B cell (primary cell): ENCODE measurements around the gene DDHD1. TPM values are rescaled to one million over a fixed set of nuclear protein-coding genes. Genes with fewer than 3 reads are reported as not detected.

Source experiments
- ATAC-seq: fragments of 200-7000 bp; cut with Tn5 transposase; one replicate; pipeline ENCODE4 v1.10.0; 2021; ENCODE audit warnings: low read depth, mild to moderate bottlenecking, moderate number of reproducible peaks, moderate library complexity
- CTCF ChIA-PET: fragments of 350-600 bp; sonication (Branson Sonifier 250); formaldehyde crosslinking; loops from one replicate; lab custom pipeline; 2021; ENCODE audit warnings: antibody characterized with exemption, inconsistent platforms; lab: Charles Lee
- POLR2A ChIA-PET: fragments of 350-600 bp; sonication (Branson Sonifier 250); formaldehyde crosslinking; loops from one replicate; lab custom pipeline; 2021; ENCODE audit warnings: antibody characterized with exemption; lab: Charles Lee
- DNase-seq: peaks from one replicate; pipeline ENCODE4 v3.0.0; 2013
- H2AFZ ChIP-seq: 2 replicates; pipeline ENCODE4 v1.6.1; 2012; ENCODE audit warnings: mild to moderate bottlenecking, low read depth, low read length; ENCODE audit not compliant: insufficient read depth, poor library complexity, severe bottlenecking
- H3K27ac ChIP-seq, 2 donors: 1 replicate in 1 of 2; 2 replicates in 1 of 2; pipeline ENCODE4 v1.5.1; 2012 to 2013; ENCODE audit warnings: low read length in 2 of 2, mild to moderate bottlenecking in 2 of 2, moderate library complexity in 1 of 2
- H3K27me3 ChIP-seq, 4 experiments: fragments of 200-600 bp in 1 of 4; sonication (generic) in 1 of 4; replicated peaks in 1 of 4; 1 replicate in 2 of 4; 2 replicates in 2 of 4; pipeline versions ENCODE4 v1.6.1 to v1.7.0; 2013 to 2016; ENCODE audit warnings: low read length in 3 of 4, mild to moderate bottlenecking in 2 of 4, mixed read lengths in 1 of 4, moderate library complexity in 1 of 4; ENCODE audit not compliant: insufficient read depth in 4 of 4, control insufficient read depth in 3 of 4; ENCODE audit errors: control extremely low read depth in 1 of 4
- H3K36me3 ChIP-seq, 2 experiments: replicated peaks in 1 of 2; 1 replicate in 1 of 2; 2 replicates in 1 of 2; pipeline versions ENCODE4 v1.6.1 to v1.7.1; 2013; ENCODE audit warnings: low read length in 1 of 2; ENCODE audit not compliant: insufficient read depth in 2 of 2, control insufficient read depth in 1 of 2; ENCODE audit errors: control extremely low read depth in 1 of 2, extremely low read depth in 1 of 2
- H3K4me1 ChIP-seq, 2 donors: fragments of 200-600 bp in 1 of 2; sonication (generic) in 1 of 2; 1 replicate in 1 of 2; 2 replicates in 1 of 2; pipeline versions ENCODE4 v1.5.1 to v1.6.1; 2013 to 2017; ENCODE audit warnings: low read length in 2 of 2; ENCODE audit not compliant: control insufficient read depth in 2 of 2, insufficient read depth in 2 of 2
- H3K4me2 ChIP-seq: replicated peaks from 2 replicates; pipeline ENCODE3; 2012; ENCODE audit warnings: mild to moderate bottlenecking, low read depth, low read length; ENCODE audit not compliant: poor library complexity, severe bottlenecking
- H3K4me3 ChIP-seq, 5 experiments: fragments of 200-600 bp in 1 of 5; sonication (generic) in 1 of 5; 1 replicate in 3 of 5; 2 replicates in 2 of 5; pipeline versions ENCODE4 v1.5.1 to v1.7.0; 2011 to 2016; ENCODE audit warnings: low read length in 4 of 5, mild to moderate bottlenecking in 4 of 5, low read depth in 2 of 5, control low read depth in 1 of 5, moderate library complexity in 1 of 5; ENCODE audit not compliant: insufficient read depth in 1 of 5; ENCODE audit errors: control extremely low read depth in 1 of 5, extremely low read depth in 1 of 5
- H3K79me2 ChIP-seq: fragments of 200-600 bp; sonication (generic); one replicate; pipeline ENCODE4 v1.6.0; 2016; ENCODE audit warnings: low read length; ENCODE audit not compliant: control insufficient read depth, insufficient read depth
- H3K9ac ChIP-seq: fragments of 200-600 bp; sonication (generic); 2 replicates; pipeline ENCODE4 v1.6.1; 2017; ENCODE audit warnings: mild to moderate bottlenecking, low read length, moderate library complexity
- H3K9me3 ChIP-seq, 3 donors: one replicate each; pipeline versions ENCODE4 v1.6.1 to v1.7.1; 2013; ENCODE audit warnings: low read length in 2 of 3; ENCODE audit not compliant: control insufficient read depth in 2 of 3, insufficient read depth in 1 of 3; ENCODE audit errors: control extremely low read depth in 1 of 3
- H4K20me1 ChIP-seq: 2 replicates; pipeline ENCODE4 v1.6.0; 2012; ENCODE audit warnings: mild to moderate bottlenecking, low read length; ENCODE audit not compliant: insufficient read depth, control insufficient read depth, poor library complexity, severe bottlenecking
- H3K27ac Mint-ChIP-seq: one replicate; pipeline ENCODE4 v1.8.0; 2021; ENCODE audit warnings: mixed read lengths
- H3K27me3 Mint-ChIP-seq: one replicate; pipeline ENCODE4 v1.8.0; 2021; ENCODE audit warnings: mixed read lengths
- H3K4me1 Mint-ChIP-seq: one replicate; pipeline ENCODE4 v1.8.0; 2021; ENCODE audit warnings: mixed read lengths
- H3K4me3 Mint-ChIP-seq: one replicate; pipeline ENCODE4 v1.8.0; 2021; ENCODE audit warnings: mixed read lengths
- H3K9me3 Mint-ChIP-seq: one replicate; pipeline ENCODE4 v1.8.0; 2022; ENCODE audit warnings: mixed read lengths; ENCODE audit not compliant: insufficient read depth
- CTCF ChIP-seq: fragments of 200-600 bp; IDR thresholded peaks from one replicate; pipeline ENCODE4 v1.8.0; 2022; ENCODE audit warnings: antibody characterized with exemption, mild to moderate bottlenecking
- EZH2 ChIP-seq: IDR thresholded peaks from 2 replicates; pipeline ENCODE4 v1.6.1; 2012; ENCODE audit warnings: borderline replicate concordance, low read depth, mild to moderate bottlenecking, moderate library complexity, low read length; ENCODE audit not compliant: insufficient read depth, poor library complexity, severe bottlenecking
- WGBS: methylation state at CpG from one replicate; pipeline ENCODE4 v1.1.5; 2013; ENCODE audit warnings: missing lambda C conversion rate; ENCODE audit not compliant: insufficient coverage; 5-methylcytosine and 5-hydroxymethylcytosine counted together
- intact Hi-C: fragments of 100-400 bp; cut with micrococcal nuclease; formaldehyde crosslinking; loops from one replicate; pipeline ENCODE4 v1.10.0; 2022
- polyA plus RNA-seq: library from polyadenylated mRNA; depleted of rRNA; stranded (reverse); fragments of >200 nt; gene quantifications from 2 replicates; pipeline ENCODE4 v1.2.3, GENCODE V29; 2012
- total RNA-seq, 2 donors: library from RNA; stranded (reverse); fragments of 120-200 nt in 1 of 2; gene quantifications; 1 replicate in 1 of 2; 2 replicates in 1 of 2; pipeline versions ENCODE4 v1.2.3 to v1.2.4, GENCODE V29; 2013 to 2022

The DDHD1 gene
- total and polyA plus RNA-seq, 2 donors (not counting 1 experiment from before 2014, with no cell fraction given) = 7.1 to 75.4 TPM

GRCh38 chr14:53060046-53060445 lies 93.1 kb downstream of the DDHD1 start:
- Histone ChIP-seq H3K4me1 (no peaks in the 10 kb centered on the region), H3K79me2 (no peaks in the 10 kb centered on the region), H3K36me3 (peaks cover 2 to 24% of the 10 kb centered on the region in 2 experiments), H3K4me3 (no peak overlapping the region), H4K20me1 (no peaks in the 10 kb centered on the region), H3K27ac (no peak overlapping the region), H2AFZ (no peak overlapping the region), H3K9ac (no peak overlapping the region), H3K27me3 (no peaks in the 10 kb centered on the region), H3K4me2 (no peak overlapping the region), H3K9me3 (no peaks in the 10 kb centered on the region)
- no peak for ATAC-seq
- no peak overlapping the region for H3K27ac Mint-ChIP-seq
- TF ChIP-seq EZH2 = no peak
- ChIA-PET CTCF (no interaction called here), POLR2A (no interaction called here)
- H3K27me3 Mint-ChIP-seq = no peaks in the 10 kb centered on the region
- no peak for DNase-seq
- WGBS = no CpG with 5 or more reads among the region's 1 CpG
- no peak overlapping the region for H3K4me3 Mint-ChIP-seq
- H3K4me1 Mint-ChIP-seq = no peaks in the 10 kb centered on the region
- intact Hi-C loops = loop anchor here (5.0 kb wide), 1 partner anchor 92 kb away; the partner anchor contains the start of gene DDHD1
- H3K9me3 Mint-ChIP-seq = no peaks in the 10 kb centered on the region

DNA sequence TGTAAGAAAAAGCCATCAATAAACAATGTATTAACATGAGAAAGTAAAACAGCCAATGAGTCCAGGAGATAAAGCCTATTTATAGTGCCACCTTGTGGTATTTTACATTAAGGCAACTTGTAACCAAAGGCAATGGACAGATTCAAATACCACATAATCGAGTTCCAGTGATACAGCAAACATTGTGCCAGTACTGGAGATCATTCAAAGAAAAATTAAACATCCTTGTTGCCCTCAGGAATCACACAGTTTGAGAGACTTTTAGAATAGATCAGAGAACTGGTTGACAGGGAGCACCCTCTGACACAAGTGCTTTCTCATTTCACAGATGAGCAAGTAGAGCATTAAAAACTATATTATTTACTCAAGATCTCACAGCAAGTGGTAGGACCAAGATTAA lies 98.1 kb downstream of the DDHD1 start:
- H3K27ac ChIP-seq = no peak overlapping the region
- no peaks in the 10 kb centered on the region for H3K27me3 ChIP-seq
- no CpG with 5 or more reads among the region's 1 CpG for WGBS
- no peaks in the 10 kb centered on the region for H3K4me1 ChIP-seq
- Mint-ChIP-seq H3K4me1 (no peaks in the 10 kb centered on the region), H3K27ac (no peak overlapping the region), H3K4me3 (no peak overlapping the region), H3K9me3 (no peaks in the 10 kb centered on the region), H3K27me3 (no peaks in the 10 kb centered on the region)
- no peak overlapping the region for H3K9ac ChIP-seq
- ATAC-seq = peak; percentile 36
- peak; percentile 60 for DNase-seq
- TF ChIP-seq EZH2 (no peak), CTCF (peak; percentile 92)
- H3K79me2 ChIP-seq = no peaks in the 10 kb centered on the region
- H3K9me3 ChIP-seq = no peaks in the 10 kb centered on the region
- ChIA-PET CTCF (interaction anchor here (0.9 to 2.5 kb wide), 10 partner anchors 10 to 757 kb away, joined by 3 to 11 read pairs (median 4); partner anchors contain the start of gene DDHD1), POLR2A (interaction anchor here (0.8 kb wide), 1 partner anchor 98 kb away, joined by 3 read pairs; the partner anchor contains the start of gene DDHD1)
- H2AFZ ChIP-seq = no peak overlapping the region
- no peak overlapping the region for H3K4me3 ChIP-seq
- H4K20me1 ChIP-seq = no peaks in the 10 kb centered on the region
- no peak overlapping the region for H3K4me2 ChIP-seq
- intact Hi-C loops = loop anchor here (1.0 kb wide), 1 partner anchor 232 kb away; no protein-coding TSS in a partner anchor
- peaks cover 5 to 28% of the 10 kb centered on the region in 2 experiments for H3K36me3 ChIP-seq
